GM21825 (cell line): ENCODE data around the gene SRSF7.
"Not testable (repeated sequence)": the region's sequence is repeated elsewhere in the genome, so short reads cannot be mapped to it uniquely, and the experiment has no call there.

Source experiments
- ATAC-seq: cut with Tn5 transposase; IDR thresholded peaks from one replicate; pipeline ENCODE4 v1.9.1; 2021; ENCODE audit warnings: mild to moderate bottlenecking, moderate library complexity; ENCODE audit not compliant: unreplicated experiment

The SRSF7 gene

GRCh38 chr2:38733300-38733971 lies 17.7 kb downstream of the SRSF7 start:
- ATAC-seq: no peak

GRCh38 chr2:38731684-38732221 lies 19.4 kb downstream of the SRSF7 start:
- no peak for ATAC-seq

GRCh38 chr2:38731090-38731489 lies 20.1 kb downstream of the SRSF7 start:
- no peak for ATAC-seq

GRCh38 chr2:38728694-38729093 lies 22.5 kb downstream of the SRSF7 start:
- no peak for ATAC-seq

GRCh38 chr2:38727661-38728060 lies 23.5 kb downstream of the SRSF7 start:
- no peak for ATAC-seq

- peak; percentile 62 for ATAC-seq
Observed at GRCh38 chr2:38723173-38723572, 28.0 kb downstream of the SRSF7 start.

- peak; percentile 49 for ATAC-seq
Observed at GRCh38 chr2:38722271-38723061, 28.7 kb downstream of the SRSF7 start.

- ATAC-seq: no peak
Observed at GRCh38 chr2:38720613-38721241, 30.4 kb downstream of the SRSF7 start.

- no peak for ATAC-seq
Observed at GRCh38 chr2:38719706-38720105, 31.5 kb downstream of the SRSF7 start.

- ATAC-seq: no peak
Observed at GRCh38 chr2:38718601-38719000, 32.6 kb downstream of the SRSF7 start.

GRCh38 chr2:38716185-38716584 lies 35.0 kb downstream of the SRSF7 start:
- no peak for ATAC-seq

GRCh38 chr2:38714941-38715340 lies 36.2 kb downstream of the SRSF7 start:
- not testable (repeated sequence) for ATAC-seq

GRCh38 chr2:38713338-38713737 lies 37.8 kb downstream of the SRSF7 start:
- ATAC-seq: no peak

GRCh38 chr2:38712871-38713270 lies 38.3 kb downstream of the SRSF7 start:
- no peak for ATAC-seq

- no peak for ATAC-seq
Observed at GRCh38 chr2:38712413-38712812, 38.7 kb downstream of the SRSF7 start.

- ATAC-seq: no peak
Observed at GRCh38 chr2:38711558-38711957, 39.6 kb downstream of the SRSF7 start.

GRCh38 chr2:38709567-38710194 lies 41.5 kb downstream of the SRSF7 start:
- peak; percentile 76 for ATAC-seq

GRCh38 chr2:38708900-38709566 lies 42.1 kb downstream of the SRSF7 start:
- ATAC-seq: no peak

GRCh38 chr2:38708491-38708890 lies 42.7 kb downstream of the SRSF7 start:
- not testable (repeated sequence) for ATAC-seq

- no peak for ATAC-seq
Observed at GRCh38 chr2:38706846-38707345, 44.3 kb downstream of the SRSF7 start.
